Neural crest cell (in vitro differentiated cells): ENCODE data around the gene FAM219B. TPM values are rescaled to one million over a fixed set of nuclear protein-coding genes. Genes with fewer than 3 reads are reported as not detected.

Source experiments
- DNase-seq: peaks from one replicate; pipeline ENCODE4 v3.0.0; 2021; ENCODE audit warnings: low read depth, mixed read lengths, low spot score
- H3K27ac Mint-ChIP-seq: one replicate; pipeline ENCODE4 v1.8.0; 2021; ENCODE audit warnings: mild to moderate bottlenecking, mixed read lengths; ENCODE audit not compliant: unreplicated experiment
- H3K27me3 Mint-ChIP-seq: 2 replicates; pipeline ENCODE4 v1.8.0; 2021; ENCODE audit warnings: low read depth, mild to moderate bottlenecking, mixed read lengths
- H3K36me3 Mint-ChIP-seq: 2 replicates; pipeline ENCODE4 v1.8.0; 2021; ENCODE audit warnings: low read depth, mild to moderate bottlenecking, mixed read lengths
- H3K4me1 Mint-ChIP-seq: 2 replicates; pipeline ENCODE4 v1.8.0; 2021; ENCODE audit warnings: mixed read lengths
- H3K4me3 Mint-ChIP-seq: one replicate; pipeline ENCODE4 v1.8.0; 2021; ENCODE audit warnings: mild to moderate bottlenecking, mixed read lengths
- H3K9me3 Mint-ChIP-seq: 2 replicates; pipeline ENCODE4 v1.8.0; 2021; ENCODE audit warnings: mixed read lengths
- total RNA-seq: library from RNA; stranded (reverse); gene quantifications from 2 replicates; pipeline ENCODE4 v1.2.1, GENCODE V29; 2021
- TF ChIP-seq, protein P1 (sequence below): fragments of 200-600 bp; sonication (generic); conservative IDR thresholded peaks from 2 replicates; pipeline ENCODE4 v1.5.0; 2021; ENCODE audit warnings: antibody characterized with exemption, mild to moderate bottlenecking

FAM219B gene
- total RNA-seq, 1 donor from 2014 or later = 138 TPM

DNA sequence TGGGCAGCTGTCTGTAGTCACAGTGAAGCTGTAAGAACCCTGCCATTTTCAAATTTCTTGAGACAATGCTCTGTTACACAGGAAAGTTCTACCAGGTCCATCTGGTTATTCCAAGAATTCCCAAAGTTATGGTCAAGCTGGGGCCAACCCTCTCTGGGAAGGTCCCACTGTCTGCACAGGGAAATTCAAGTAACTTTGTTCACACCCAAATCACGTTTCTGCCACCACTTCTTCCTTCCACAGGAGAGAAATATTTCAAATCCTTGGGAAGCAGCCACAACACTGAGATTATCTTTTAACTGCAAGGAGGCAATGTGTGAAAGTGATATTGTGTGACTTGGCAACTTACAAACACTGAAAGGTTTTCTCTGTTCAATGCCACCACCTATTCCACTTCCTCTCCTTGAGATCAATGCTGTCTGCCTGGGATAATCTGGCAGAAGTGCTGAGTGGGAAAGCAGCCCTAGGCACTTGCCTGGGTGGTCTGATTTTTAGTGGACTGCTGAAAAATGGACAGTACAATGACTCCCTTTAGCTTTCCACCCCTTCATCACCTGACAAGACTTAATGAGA is 39.1 kb downstream of the FAM219B start:
- DNase-seq = no peak
- TF ChIP-seq, protein P1, sequence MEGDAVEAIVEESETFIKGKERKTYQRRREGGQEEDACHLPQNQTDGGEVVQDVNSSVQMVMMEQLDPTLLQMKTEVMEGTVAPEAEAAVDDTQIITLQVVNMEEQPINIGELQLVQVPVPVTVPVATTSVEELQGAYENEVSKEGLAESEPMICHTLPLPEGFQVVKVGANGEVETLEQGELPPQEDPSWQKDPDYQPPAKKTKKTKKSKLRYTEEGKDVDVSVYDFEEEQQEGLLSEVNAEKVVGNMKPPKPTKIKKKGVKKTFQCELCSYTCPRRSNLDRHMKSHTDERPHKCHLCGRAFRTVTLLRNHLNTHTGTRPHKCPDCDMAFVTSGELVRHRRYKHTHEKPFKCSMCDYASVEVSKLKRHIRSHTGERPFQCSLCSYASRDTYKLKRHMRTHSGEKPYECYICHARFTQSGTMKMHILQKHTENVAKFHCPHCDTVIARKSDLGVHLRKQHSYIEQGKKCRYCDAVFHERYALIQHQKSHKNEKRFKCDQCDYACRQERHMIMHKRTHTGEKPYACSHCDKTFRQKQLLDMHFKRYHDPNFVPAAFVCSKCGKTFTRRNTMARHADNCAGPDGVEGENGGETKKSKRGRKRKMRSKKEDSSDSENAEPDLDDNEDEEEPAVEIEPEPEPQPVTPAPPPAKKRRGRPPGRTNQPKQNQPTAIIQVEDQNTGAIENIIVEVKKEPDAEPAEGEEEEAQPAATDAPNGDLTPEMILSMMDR = no peak
- Mint-ChIP-seq H3K27ac (no peak overlapping the region), H3K36me3 (peaks cover 9% of the 10 kb centered on the region), H3K27me3 (no peaks in the 10 kb centered on the region), H3K4me3 (peak overlapping the region; percentile 63), H3K9me3 (no peaks in the 10 kb centered on the region), H3K4me1 (peaks cover 23% of the 10 kb centered on the region)

DNA sequence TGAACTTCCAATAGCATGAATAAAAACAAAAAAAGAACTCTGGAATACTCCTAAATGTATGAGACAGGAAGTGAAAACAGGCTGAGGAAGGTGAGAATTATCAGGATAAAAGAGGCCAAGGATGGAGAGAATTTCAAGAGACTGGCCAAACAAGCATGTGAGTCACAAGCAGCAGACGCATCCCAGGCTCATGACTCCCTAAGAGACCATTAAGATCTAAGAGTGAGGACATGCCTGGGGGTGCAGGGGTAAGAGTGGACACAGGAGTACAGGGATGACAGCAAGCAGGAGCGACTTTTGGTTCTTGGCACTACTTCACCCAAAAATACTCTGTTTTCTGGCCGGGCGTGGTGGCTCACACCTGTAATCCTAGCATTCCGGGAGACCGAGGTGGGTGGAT is 40.6 kb downstream of the FAM219B start:
- no peak for DNase-seq
- H3K36me3 Mint-ChIP-seq = peaks cover 9% of the 10 kb centered on the region
- peaks cover 20% of the 10 kb centered on the region for H3K4me1 Mint-ChIP-seq
- no peaks in the 10 kb centered on the region for H3K27me3 Mint-ChIP-seq
- TF ChIP-seq, protein P1 = no peak
- H3K4me3 Mint-ChIP-seq = peak overlapping the region; percentile 11
- peak overlapping the region; percentile 5 for H3K27ac Mint-ChIP-seq
- no peaks in the 10 kb centered on the region for H3K9me3 Mint-ChIP-seq

GRCh38 chr15:74865316-74865715 is 41.3 kb downstream of the FAM219B start:
- Mint-ChIP-seq H3K36me3 (peaks cover 9% of the 10 kb centered on the region), H3K4me1 (peaks cover 12% of the 10 kb centered on the region), H3K27ac (no peak overlapping the region), H3K9me3 (no peaks in the 10 kb centered on the region), H3K4me3 (peak overlapping the region; percentile 11), H3K27me3 (no peaks in the 10 kb centered on the region)
- TF ChIP-seq, protein P1 = no peak
- no peak for DNase-seq

GRCh38 chr15:74864296-74864695 is 42.4 kb downstream of the FAM219B start:
- H3K27me3 Mint-ChIP-seq = no peaks in the 10 kb centered on the region
- H3K4me3 Mint-ChIP-seq = peak overlapping the region; percentile 27
- TF ChIP-seq, protein P1 = no peak

GRCh38 chr15:74863239-74864056 is 43.2 kb downstream of the FAM219B start:
- DNase-seq = no peak
- Mint-ChIP-seq H3K27ac (peak overlapping the region; percentile 10), H3K27me3 (no peaks in the 10 kb centered on the region), H3K36me3 (peaks cover 9% of the 10 kb centered on the region), H3K4me1 (peaks cover 12% of the 10 kb centered on the region), H3K4me3 (no peak overlapping the region), H3K9me3 (no peaks in the 10 kb centered on the region)
- TF ChIP-seq, protein P1 = no peak

More at GRCh38 chr15:74864296-74864695, 42.4 kb downstream of the FAM219B start:
- Mint-ChIP-seq H3K27ac (no peak overlapping the region), H3K4me1 (peaks cover 8% of the 10 kb centered on the region), H3K9me3 (no peaks in the 10 kb centered on the region), H3K36me3 (peaks cover 9% of the 10 kb centered on the region)
- no peak for DNase-seq
